Measurements from ENCODE around the gene NDP.
"Not testable (repeated sequence)": the region's sequence is repeated elsewhere in the genome, so short reads cannot be mapped to it uniquely, and the experiment has no call there.

The NDP gene

GRCh38 chrX:43970528-43970927, 2.7 kb downstream of the NDP start:
- peak; percentile 28 for DNase-seq (ENCODE audit: low spot score)

- DNase-seq (ENCODE audit: low spot score) = no peak
These were observed 3.4 kb downstream of the NDP start for GRCh38 chrX:43969504-43970501.

GRCh38 chrX:43968359-43968781, 4.8 kb downstream of the NDP start:
- DNase-seq (ENCODE audit: low spot score) = no peak

GRCh38 chrX:43964936-43965335, 8.3 kb downstream of the NDP start:
- DNase-seq (ENCODE audit: low spot score) = no peak

GRCh38 chrX:43963726-43964125, 9.5 kb downstream of the NDP start:
- no peak for DNase-seq (ENCODE audit: low spot score)

- no peak for DNase-seq (ENCODE audit: low spot score)
These were observed 10.6 kb downstream of the NDP start for GRCh38 chrX:43962636-43963035.

- DNase-seq (ENCODE audit: low spot score) = no peak
These were observed 11.5 kb downstream of the NDP start for GRCh38 chrX:43961699-43962098.

GRCh38 chrX:43958529-43958928, 14.7 kb downstream of the NDP start:
- peak; percentile 90 for DNase-seq (ENCODE audit: low spot score)

- no peak for DNase-seq (ENCODE audit: low spot score)
These were observed 17.2 kb downstream of the NDP start for GRCh38 chrX:43956034-43956433.

GRCh38 chrX:43953218-43953617, 20.0 kb downstream of the NDP start:
- no peak for DNase-seq (ENCODE audit: low spot score)

- DNase-seq (ENCODE audit: low spot score) = no peak
These were observed 23.5 kb downstream of the NDP start for GRCh38 chrX:43949669-43950068.

GRCh38 chrX:43940816-43941474, 32.2 kb downstream of the NDP start:
- no peak for DNase-seq (ENCODE audit: low spot score)

- peak; percentile 22 for DNase-seq (ENCODE audit: low spot score)
These were observed 33.8 kb downstream of the NDP start for GRCh38 chrX:43939187-43939926.

GRCh38 chrX:43922032-43922431, 51.2 kb downstream of the NDP start:
- DNase-seq (ENCODE audit: low spot score) = not testable (repeated sequence)

- DNase-seq (ENCODE audit: low spot score) = not testable (repeated sequence)
These were observed 62.4 kb downstream of the NDP start for GRCh38 chrX:43910772-43911171.

GRCh38 chrX:43910012-43910411, 63.2 kb downstream of the NDP start:
- DNase-seq (ENCODE audit: low spot score) = no peak

- DNase-seq (ENCODE audit: low spot score) = no peak
These were observed 64.0 kb downstream of the NDP start for GRCh38 chrX:43909141-43909540.

- no peak for DNase-seq (ENCODE audit: low spot score)
These were observed 73.0 kb downstream of the NDP start for GRCh38 chrX:43899878-43900815.

All from RKO (cell line).